Endothelial cell of umbilical vein (primary cell): ENCODE results near the gene KLF16. TPM values are rescaled to one million over a fixed set of nuclear protein-coding genes. Genes with fewer than 3 reads are reported as not detected.

Source experiments
- BruUV-seq: library from RNA; stranded (reverse); fragments of 400-500 nt; replicated peaks from 2 replicates; lab custom pipeline; 2021; lab: Mats Ljungman, UMichigan
- CTCF ChIA-PET: fragments of 300-600, 350-600 bp; sonication (Branson Sonifier 250); formaldehyde crosslinking; loops from one replicate; lab custom pipeline; 2021; ENCODE audit warnings: antibody characterized with exemption, inconsistent platforms; lab: Charles Lee
- POLR2A ChIA-PET: fragments of 300-600, 350-600 bp; sonication (Branson Sonifier 250); formaldehyde crosslinking; loops from one replicate; lab custom pipeline; 2021; ENCODE audit warnings: antibody characterized with exemption, inconsistent platforms; lab: Charles Lee
- DNase-seq: peaks from one replicate; pipeline ENCODE4 v3.0.0-alpha.2; 2011; ENCODE audit warnings: low read depth, low spot score
- FAIRE-seq: peaks from 2 replicates; lab custom pipeline; 2011; peaks lifted over from hg19 to GRCh38; lab: Jason Lieb, UNC
- H2AFZ ChIP-seq: 2 replicates; pipeline ENCODE4 v1.6.0; 2012; ENCODE audit warnings: low read depth, low read length, control low read depth, inconsistent platforms
- H3K27ac ChIP-seq: 2 replicates; pipeline ENCODE4 v1.5.1; 2011; ENCODE audit warnings: low read depth, mild to moderate bottlenecking, control low read depth, low read length, moderate library complexity; ENCODE audit not compliant: insufficient read depth
- H3K27me3 ChIP-seq, 2 experiments: 2 replicates each; pipeline versions ENCODE4 v1.6.0 to v1.6.1; 2011; ENCODE audit warnings: low read length in 2 of 2, mixed read lengths in 1 of 2; ENCODE audit not compliant: control insufficient read depth in 2 of 2, insufficient read depth in 2 of 2
- H3K36me3 ChIP-seq, 2 experiments: 2 replicates in 1 of 2; 3 replicates in 1 of 2; pipeline ENCODE4 v1.5.1; 2011; ENCODE audit warnings: low read length in 2 of 2, mild to moderate bottlenecking in 1 of 2, moderate library complexity in 1 of 2; ENCODE audit not compliant: control insufficient read depth in 2 of 2, insufficient read depth in 2 of 2; ENCODE audit errors: extremely low read depth in 1 of 2
- H3K4me1 ChIP-seq: 3 replicates; pipeline ENCODE4 v1.5.1; 2011; ENCODE audit warnings: mild to moderate bottlenecking, low read length; ENCODE audit not compliant: control insufficient read depth, insufficient read depth; ENCODE audit errors: extremely low read depth
- H3K4me2 ChIP-seq: 2 replicates; pipeline ENCODE4 v1.6.1; 2011; ENCODE audit warnings: low read length, control low read depth, mixed read lengths; ENCODE audit not compliant: insufficient read depth
- H3K4me3 ChIP-seq, 3 experiments: fragments of 200-600 bp in 1 of 3; sonication (generic), shearing (Covaris generic) in 1 of 3; replicated peaks in 1 of 3; 2 replicates each; pipeline ENCODE4 v1.5.1; 2011 to 2016; ENCODE audit warnings: control low read depth in 3 of 3, low read length in 3 of 3, mild to moderate bottlenecking in 2 of 3, inconsistent platforms in 1 of 3, low read depth in 1 of 3, moderate library complexity in 1 of 3; ENCODE audit not compliant: insufficient read depth in 1 of 3
- H3K79me2 ChIP-seq: 2 replicates; pipeline ENCODE4 v1.6.0; 2012; ENCODE audit warnings: low read length, inconsistent platforms; ENCODE audit not compliant: control insufficient read depth, insufficient read depth
- H3K9ac ChIP-seq: replicated peaks from 2 replicates; pipeline ENCODE3; 2011; ENCODE audit warnings: low read length, control low read depth; ENCODE audit not compliant: insufficient read depth; ENCODE audit errors: extremely low read depth
- H3K9me1 ChIP-seq: replicated peaks from 3 replicates; pipeline ENCODE4 v1.6.0; 2011; ENCODE audit warnings: mild to moderate bottlenecking, low read length; ENCODE audit not compliant: control insufficient read depth, insufficient read depth; ENCODE audit errors: extremely low read depth
- H3K9me3 ChIP-seq: replicated peaks from 2 replicates; pipeline ENCODE4 v1.5.1; 2012; ENCODE audit warnings: low read length, inconsistent platforms; ENCODE audit not compliant: control insufficient read depth, insufficient read depth
- H4K20me1 ChIP-seq: replicated peaks from 2 replicates; pipeline ENCODE3; 2011; ENCODE audit warnings: mild to moderate bottlenecking, low read length; ENCODE audit not compliant: control insufficient read depth, insufficient read depth; ENCODE audit errors: extremely low read depth
- CTCF ChIP-seq, 2 donors: IDR thresholded peaks; 1 replicate in 1 of 2; 2 replicates in 1 of 2; pipeline ENCODE4 v1.5.1; 2011; ENCODE audit warnings: low read length in 2 of 2, mild to moderate bottlenecking in 2 of 2, moderate library complexity in 2 of 2, control low read depth in 1 of 2, inconsistent platforms in 1 of 2, low read depth in 1 of 2; ENCODE audit not compliant: insufficient read depth in 1 of 2; ENCODE audit errors: extremely low read depth in 1 of 2
- EZH2 ChIP-seq: IDR thresholded peaks from 2 replicates; pipeline ENCODE4 v1.6.1; 2012; ENCODE audit warnings: borderline replicate concordance, low read depth, mild to moderate bottlenecking, moderate library complexity, low read length, inconsistent platforms; ENCODE audit not compliant: severe bottlenecking
- FOS ChIP-seq: IDR thresholded peaks from 2 replicates; pipeline ENCODE4 v1.6.1; 2011; ENCODE audit warnings: mild to moderate bottlenecking, low read length, moderate library complexity, borderline replicate concordance; ENCODE audit not compliant: insufficient read depth
- GATA2 ChIP-seq: IDR thresholded peaks from 2 replicates; pipeline ENCODE4 v1.7.0; 2011; ENCODE audit warnings: low read depth, mild to moderate bottlenecking, moderate library complexity, mixed read lengths, low read length; ENCODE audit not compliant: insufficient read length, insufficient read depth
- JUN ChIP-seq: IDR thresholded peaks from 2 replicates; pipeline ENCODE4 v1.6.1; 2011; ENCODE audit warnings: borderline replicate concordance, low read depth; ENCODE audit not compliant: insufficient read length, insufficient read depth
- MAX ChIP-seq: IDR thresholded peaks from 2 replicates; pipeline ENCODE4 v1.6.1; 2011; ENCODE audit not compliant: insufficient read depth, insufficient read length
- MYC ChIP-seq: IDR thresholded peaks from one replicate; pipeline ENCODE4 v1.6.1; 2011; ENCODE audit warnings: mild to moderate bottlenecking, low read depth, low read length
- POLR2A ChIP-seq: IDR thresholded peaks from 2 replicates; pipeline ENCODE4 v1.6.1; 2012; ENCODE audit warnings: low read depth, mild to moderate bottlenecking, control low read depth, low read length
- POLR2AphosphoS5 ChIP-seq: IDR thresholded peaks from 2 replicates; pipeline ENCODE4 v1.6.1; 2012; ENCODE audit warnings: low read depth, mild to moderate bottlenecking, control low read depth, low read length, moderate library complexity; ENCODE audit not compliant: insufficient read depth
- dilution Hi-C: fragments of 300-500 bp; cut with MboI; formaldehyde crosslinking; loops from one replicate; pipeline ENCODE4 v1.15.0; 2019; ENCODE audit warnings: low sequenced_read_pairs; ENCODE audit not compliant: extremely low pct_ligation_motif_present
- intact Hi-C: fragments of 100-400 bp; cut with micrococcal nuclease; formaldehyde crosslinking; loops from one replicate; pipeline ENCODE4 v1.10.0; 2022
- polyA plus RNA-seq, 4 experiments: library from polyadenylated mRNA; depleted of rRNA in 3 of 4; stranded (reverse) in 3 of 4; unstranded in 1 of 4; fragments of >200 nt; gene quantifications; 2 replicates each; pipeline versions ENCODE4 v1.2.1 to v1.2.3, GENCODE V29; 2011 to 2012; ENCODE audit warnings: missing spikeins in 1 of 4
- total RNA-seq: library from RNA; stranded (reverse); gene quantifications from 2 replicates; pipeline ENCODE4 v1.2.3, GENCODE V29; 2021

The KLF16 gene
- total and polyA plus RNA-seq, 2 donors (not counting 3 experiments of a cell fraction or from before 2014, with no cell fraction given): 11.6 to 36.6 TPM

GRCh38 chr19:1815605-1816529, 47.5 kb downstream of the KLF16 start:
- no peaks in the 10 kb centered on the region for H3K79me2 ChIP-seq
- dilution Hi-C loops: no loop called here
- H3K27ac ChIP-seq: no peak overlapping the region
- H3K9me3 ChIP-seq: no peaks in the 10 kb centered on the region
- BruUV-seq: TSS peak; percentile 51
- no peak overlapping the region for H3K9ac ChIP-seq
- H3K36me3 ChIP-seq: peaks cover 3 to 37% of the 10 kb centered on the region in 2 experiments
- DNase-seq: no peak
- ChIA-PET POLR2A (no interaction called here), CTCF (interaction anchor here (4.0 kb wide), 1 partner anchor 10 kb away, joined by 24 read pairs; no protein-coding TSS in a partner anchor)
- no peaks in the 10 kb centered on the region for H4K20me1 ChIP-seq
- intact Hi-C loops: no loop called here
- peaks cover 13% of the 10 kb centered on the region for H3K4me1 ChIP-seq
- FAIRE-seq: no peak
- no peak overlapping the region for H3K4me2 ChIP-seq
- no peak overlapping the region for H3K4me3 ChIP-seq
- H3K27me3 ChIP-seq: no peaks in the 10 kb centered on the region
- no peak for TF ChIP-seq MAX
- TF ChIP-seq EZH2: no peak
- TF ChIP-seq POLR2A: no peak
- TF ChIP-seq CTCF (IDR thresholded peaks at IDR 0.05; ENCODE audit: extremely low read depth in 1 of 2, insufficient read depth in 1 of 2, low read depth in 1 of 2, low read length in 2 of 2): no peak
- TF ChIP-seq POLR2AphosphoS5: no peak
- no peak for TF ChIP-seq JUN
- no peak for TF ChIP-seq GATA2
- no peak for TF ChIP-seq MYC
- TF ChIP-seq FOS: no peak
- no peak overlapping the region for H2AFZ ChIP-seq
- H3K9me1 ChIP-seq: no peaks in the 10 kb centered on the region
